ENCODE results near the gene TRIM38.

TRIM38 gene

DNA sequence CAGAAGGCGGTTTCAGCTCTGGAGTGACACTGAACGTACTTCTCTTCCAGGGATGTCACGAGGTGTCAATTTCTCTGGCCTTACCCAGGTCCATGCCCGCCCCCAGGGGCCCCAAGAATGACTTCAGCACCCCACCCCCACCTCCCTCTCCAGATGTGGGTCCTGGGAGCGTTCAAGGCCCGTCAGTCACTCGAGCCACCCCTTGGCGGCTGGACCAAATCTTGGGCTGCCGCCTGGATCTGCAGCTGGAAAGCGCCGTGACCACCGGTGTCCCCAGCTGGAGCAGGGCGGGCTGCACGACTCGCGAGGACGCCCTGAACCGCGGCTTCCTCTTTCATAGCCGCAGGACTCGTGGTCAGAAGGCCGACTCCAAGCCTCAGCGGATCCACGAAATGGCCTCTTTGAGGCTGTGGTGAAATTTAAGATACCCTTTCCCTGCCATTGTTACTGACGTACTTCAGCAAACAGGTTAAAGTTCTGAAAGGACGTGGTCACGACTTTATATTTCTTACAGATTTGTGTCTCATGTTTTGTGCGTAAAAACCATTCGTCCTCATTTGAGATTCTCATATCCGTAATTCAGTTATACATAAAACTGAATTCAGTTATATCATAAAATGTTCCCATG lies 29.3 kb downstream of the TRIM38 start (continued):
- TF ChIP-seq ZNF529 (tag by site-specific recombination; IDR thresholded peaks at IDR 0.05; ENCODE audit: insufficient replicate concordance): no peak
- TF ChIP-seq ZNF664 (tag by site-specific recombination; IDR thresholded peaks at IDR 0.05): no peak
- 0 out of 2 replicates have a peak, but pooled peaks have one; percentile 39 for TF ChIP-seq ZBTB17 (tag by site-specific recombination; IDR thresholded peaks at IDR 0.05)
- TF ChIP-seq ZBTB1 (tag by site-specific recombination; IDR thresholded peaks at IDR 0.05): no peak
- TF ChIP-seq ZIC2 (tag by site-specific recombination; IDR thresholded peaks at IDR 0.05): no peak
- TF ChIP-seq ZEB2 (tag by site-specific recombination; IDR thresholded peaks at IDR 0.05): no peak
- TF ChIP-seq ZNF596 (tag by site-specific recombination; IDR thresholded peaks at IDR 0.05): no peak
- TF ChIP-seq ZNF19 (tag by site-specific recombination; IDR thresholded peaks at IDR 0.05; ENCODE audit: low read depth): no peak
- TF ChIP-seq ZNF23 (tag by site-specific recombination; IDR thresholded peaks at IDR 0.05; ENCODE audit: borderline replicate concordance): no peak
- TF ChIP-seq ZFP69B (tag by site-specific recombination; IDR thresholded peaks at IDR 0.05): 0 out of 2 replicates have a peak, but pooled peaks have one; percentile 31
- TF ChIP-seq WT1 (tag by site-specific recombination; IDR thresholded peaks at IDR 0.05): no peak
- TF ChIP-seq, protein P1, sequence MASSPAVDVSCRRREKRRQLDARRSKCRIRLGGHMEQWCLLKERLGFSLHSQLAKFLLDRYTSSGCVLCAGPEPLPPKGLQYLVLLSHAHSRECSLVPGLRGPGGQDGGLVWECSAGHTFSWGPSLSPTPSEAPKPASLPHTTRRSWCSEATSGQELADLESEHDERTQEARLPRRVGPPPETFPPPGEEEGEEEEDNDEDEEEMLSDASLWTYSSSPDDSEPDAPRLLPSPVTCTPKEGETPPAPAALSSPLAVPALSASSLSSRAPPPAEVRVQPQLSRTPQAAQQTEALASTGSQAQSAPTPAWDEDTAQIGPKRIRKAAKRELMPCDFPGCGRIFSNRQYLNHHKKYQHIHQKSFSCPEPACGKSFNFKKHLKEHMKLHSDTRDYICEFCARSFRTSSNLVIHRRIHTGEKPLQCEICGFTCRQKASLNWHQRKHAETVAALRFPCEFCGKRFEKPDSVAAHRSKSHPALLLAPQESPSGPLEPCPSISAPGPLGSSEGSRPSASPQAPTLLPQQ (tag by site-specific recombination; IDR thresholded peaks at IDR 0.05): peak; percentile 43; the same call in 1 of the 2 replicates
- no peak for TF ChIP-seq ZFP41 (tag by site-specific recombination; IDR thresholded peaks at IDR 0.05; ENCODE audit: borderline replicate concordance)
- peak; percentile 11; the same call in 1 of the 2 replicates for TF ChIP-seq KLF17 (tag by site-specific recombination; IDR thresholded peaks at IDR 0.05)
- TF ChIP-seq ZNF202 (tag by site-specific recombination; IDR thresholded peaks at IDR 0.05; ENCODE audit: borderline replicate concordance): no peak
- no peak for TF ChIP-seq ZNF629 (tag by site-specific recombination; IDR thresholded peaks at IDR 0.05)
- 0 out of 2 replicates have a peak, but pooled peaks have one; percentile 32 for TF ChIP-seq ZNF501 (tag by site-specific recombination; IDR thresholded peaks at IDR 0.05)
- TF ChIP-seq ZNF560 (tag by site-specific recombination; IDR thresholded peaks at IDR 0.05; ENCODE audit: borderline replicate concordance): no peak
- TF ChIP-seq SP3 (tag by site-specific recombination; IDR thresholded peaks at IDR 0.05): 0 out of 2 replicates have a peak, but pooled peaks have one; percentile 13
- no peak for TF ChIP-seq ZNF707 (tag by site-specific recombination; IDR thresholded peaks at IDR 0.05)
- TF ChIP-seq ZNF48 (tag by site-specific recombination; IDR thresholded peaks at IDR 0.05): no peak
- no peak for TF ChIP-seq ZNF214 (tag by site-specific recombination; IDR thresholded peaks at IDR 0.05; ENCODE audit: borderline replicate concordance)
- peak; percentile 8; the same call in 1 of the 2 replicates for TF ChIP-seq ZBTB48 (tag by site-specific recombination; IDR thresholded peaks at IDR 0.05)
- TF ChIP-seq ZBTB20 (tag by site-specific recombination; IDR thresholded peaks at IDR 0.05): peak; percentile 74; the same call in 1 of the 2 replicates
- TF ChIP-seq GLIS2 (tag by site-specific recombination; IDR thresholded peaks at IDR 0.05): peak; percentile 44
- no peak for TF ChIP-seq ZNF639 (tag by site-specific recombination; IDR thresholded peaks at IDR 0.05)
- no peak for TF ChIP-seq ZNF677 (tag by site-specific recombination; IDR thresholded peaks at IDR 0.05)
- TF ChIP-seq ZNF133 (tag by site-specific recombination; IDR thresholded peaks at IDR 0.05): no peak
- TF ChIP-seq ZNF335 (tag by site-specific recombination; conservative IDR thresholded peaks at IDR 0.05): peak; percentile 51
- no peak for TF ChIP-seq YY1 (tag by site-specific recombination; IDR thresholded peaks at IDR 0.05)
- TF ChIP-seq ZNF768 (tag by site-specific recombination; IDR thresholded peaks at IDR 0.05): no peak
- no peak for TF ChIP-seq ZBTB10 (tag by site-specific recombination; IDR thresholded peaks at IDR 0.05)
- TF ChIP-seq GFI1B (tag by site-specific recombination; IDR thresholded peaks at IDR 0.05): no peak
- 0 out of 2 replicates have a peak, but pooled peaks have one; percentile 16 for TF ChIP-seq ZSCAN30 (tag by site-specific recombination; IDR thresholded peaks at IDR 0.05)
- TF ChIP-seq ZNF704 (tag by site-specific recombination; IDR thresholded peaks at IDR 0.05): no peak
